ENCODE results near the gene CCDC185.
A peak's percentile ranks its signal among the peaks of the same experiment; 100 is the strongest.
"Not testable (repeated sequence)": the region's sequence is repeated elsewhere in the genome, so short reads cannot be mapped to it uniquely, and the experiment has no call there.

CCDC185 gene

GRCh38 chr1:223394706-223395105 is 1.5 kb downstream of the CCDC185 start:
- no peak for DNase-seq (ENCODE audit: low spot score)

GRCh38 chr1:223399393-223399792 is 6.2 kb downstream of the CCDC185 start:
- DNase-seq (ENCODE audit: low spot score): not testable (repeated sequence)

GRCh38 chr1:223401873-223402789 is 8.9 kb downstream of the CCDC185 start:
- no peak for DNase-seq (ENCODE audit: low spot score)

GRCh38 chr1:223402790-223403142 is 9.6 kb downstream of the CCDC185 start:
- DNase-seq (ENCODE audit: low spot score): no peak

GRCh38 chr1:223403184-223403815 is 10.1 kb downstream of the CCDC185 start:
- DNase-seq (ENCODE audit: low spot score): peak; percentile 9

GRCh38 chr1:223405507-223405906 is 12.3 kb downstream of the CCDC185 start:
- no peak for DNase-seq (ENCODE audit: low spot score)

- no peak for DNase-seq (ENCODE audit: low spot score)
These were observed 16.8 kb downstream of the CCDC185 start for GRCh38 chr1:223410036-223410435.

GRCh38 chr1:223411309-223411708 is 18.1 kb downstream of the CCDC185 start:
- DNase-seq (ENCODE audit: low spot score): no peak

GRCh38 chr1:223411710-223412109 is 18.5 kb downstream of the CCDC185 start:
- DNase-seq (ENCODE audit: low spot score): no peak

GRCh38 chr1:223413216-223413615 is 20.0 kb downstream of the CCDC185 start:
- DNase-seq (ENCODE audit: low spot score): no peak

GRCh38 chr1:223417444-223417843 is 24.2 kb downstream of the CCDC185 start:
- no peak for DNase-seq (ENCODE audit: low spot score)

GRCh38 chr1:223417903-223418663 is 24.9 kb downstream of the CCDC185 start:
- DNase-seq (ENCODE audit: low spot score): no peak

- DNase-seq (ENCODE audit: low spot score): no peak
These were observed 25.9 kb downstream of the CCDC185 start for GRCh38 chr1:223419115-223419514.

GRCh38 chr1:223419561-223419960 is 26.3 kb downstream of the CCDC185 start:
- no peak for DNase-seq (ENCODE audit: low spot score)

- no peak for DNase-seq (ENCODE audit: low spot score)
These were observed 27.8 kb downstream of the CCDC185 start for GRCh38 chr1:223421025-223421424.

GRCh38 chr1:223421676-223422075 is 28.5 kb downstream of the CCDC185 start:
- no peak for DNase-seq (ENCODE audit: low spot score)

- no peak for DNase-seq (ENCODE audit: low spot score)
These were observed 29.7 kb downstream of the CCDC185 start for GRCh38 chr1:223422911-223423310.

GRCh38 chr1:223423641-223424233 is 30.5 kb downstream of the CCDC185 start:
- DNase-seq (ENCODE audit: low spot score): no peak

GRCh38 chr1:223425550-223425949 is 32.3 kb downstream of the CCDC185 start:
- DNase-seq (ENCODE audit: low spot score): no peak

- no peak for DNase-seq (ENCODE audit: low spot score)
These were observed 33.7 kb downstream of the CCDC185 start for GRCh38 chr1:223426936-223427335.

- no peak for DNase-seq (ENCODE audit: low spot score)
These were observed 36.1 kb downstream of the CCDC185 start for GRCh38 chr1:223429313-223429731.

- no peak for DNase-seq (ENCODE audit: low spot score)
These were observed 36.6 kb downstream of the CCDC185 start for GRCh38 chr1:223429821-223430220.
